Gastroesophageal sphincter (tissue), 4 donors: ENCODE data around the gene RPS14. TPM values are rescaled to one million over a fixed set of nuclear protein-coding genes. Genes with fewer than 3 reads are reported as not detected.

Experiments
- ATAC-seq: fragments of 150-250 bp; one replicate; pipeline ENCODE4 v1.9.1; 2016; ENCODE audit warnings: mild to moderate bottlenecking, moderate library complexity
- H3K27ac ChIP-seq, 4 donors: fragments of 200-600 bp; sonication (generic) in 3 of 4; 1 replicate in 3 of 4; 2 replicates in 1 of 4; pipeline ENCODE4 v1.5.1; 2016 to 2019
- H3K27me3 ChIP-seq: fragments of 200-600 bp; sonication (generic); one replicate; pipeline ENCODE4 v1.5.1; 2019
- H3K36me3 ChIP-seq, 2 donors: fragments of 200-600 bp; sonication (generic); one replicate each; pipeline ENCODE4 v1.5.1; 2019; ENCODE audit warnings: control low read depth in 1 of 2
- H3K4me1 ChIP-seq, 3 donors: fragments of 200-600 bp; sonication (generic); 1 replicate in 2 of 3; 2 replicates in 1 of 3; pipeline ENCODE4 v1.5.1; 2016 to 2019; ENCODE audit warnings: control low read depth in 2 of 3
- H3K4me3 ChIP-seq, 2 donors: fragments of 200-600 bp; sonication (generic); one replicate each; pipeline ENCODE4 v1.5.1; 2019; ENCODE audit warnings: mild to moderate bottlenecking in 1 of 2, moderate library complexity in 1 of 2
- H3K9me3 ChIP-seq, 3 donors: fragments of 200-600 bp; sonication (generic); one replicate each; pipeline ENCODE4 v1.5.1; 2017 to 2019; ENCODE audit warnings: control low read depth in 2 of 3
- EP300 ChIP-seq: sonication (generic); formaldehyde crosslinking; IDR thresholded peaks from one replicate; pipeline ENCODE4 v1.6.1; 2017; ENCODE audit warnings: antibody characterized with exemption, mild to moderate bottlenecking
- POLR2A ChIP-seq, 2 donors: fragments of 450-650 bp; IDR thresholded peaks; one replicate each; pipeline ENCODE4 v1.6.1; 2017; ENCODE audit warnings: antibody characterized with exemption in 2 of 2, mild to moderate bottlenecking in 2 of 2, moderate library complexity in 1 of 2
- POLR2AphosphoS5 ChIP-seq: sonication (generic); formaldehyde crosslinking; IDR thresholded peaks from one replicate; pipeline ENCODE4 v1.6.1; 2017; ENCODE audit warnings: antibody characterized with exemption
- WGBS, 2 donors: methylation state at CpG; one replicate each; pipeline ENCODE4 v1.1.5; 2018; ENCODE audit warnings: low coverage in 1 of 2; 5-methylcytosine and 5-hydroxymethylcytosine counted together
- total RNA-seq, 4 donors: library from RNA; depleted of rRNA; stranded (reverse); fragments of >200 nt; gene quantifications; one replicate each; pipeline ENCODE4 v1.1.0, GENCODE V29; 2016
- TF ChIP-seq, protein P1 (sequence below), 4 experiments: fragments of 200-600 bp in 2 of 4; fragments of 450-650 bp in 2 of 4; sonication (generic) in 1 of 4; IDR thresholded peaks; one replicate each; pipeline ENCODE4 v1.5.1; 2017 to 2019; ENCODE audit warnings: antibody characterized with exemption in 4 of 4, mild to moderate bottlenecking in 2 of 4, moderate library complexity in 2 of 4

The RPS14 gene
- total RNA-seq, 4 donors from 2014 or later, result 1,275 to 3,828 (median 2,502) TPM

DNA sequence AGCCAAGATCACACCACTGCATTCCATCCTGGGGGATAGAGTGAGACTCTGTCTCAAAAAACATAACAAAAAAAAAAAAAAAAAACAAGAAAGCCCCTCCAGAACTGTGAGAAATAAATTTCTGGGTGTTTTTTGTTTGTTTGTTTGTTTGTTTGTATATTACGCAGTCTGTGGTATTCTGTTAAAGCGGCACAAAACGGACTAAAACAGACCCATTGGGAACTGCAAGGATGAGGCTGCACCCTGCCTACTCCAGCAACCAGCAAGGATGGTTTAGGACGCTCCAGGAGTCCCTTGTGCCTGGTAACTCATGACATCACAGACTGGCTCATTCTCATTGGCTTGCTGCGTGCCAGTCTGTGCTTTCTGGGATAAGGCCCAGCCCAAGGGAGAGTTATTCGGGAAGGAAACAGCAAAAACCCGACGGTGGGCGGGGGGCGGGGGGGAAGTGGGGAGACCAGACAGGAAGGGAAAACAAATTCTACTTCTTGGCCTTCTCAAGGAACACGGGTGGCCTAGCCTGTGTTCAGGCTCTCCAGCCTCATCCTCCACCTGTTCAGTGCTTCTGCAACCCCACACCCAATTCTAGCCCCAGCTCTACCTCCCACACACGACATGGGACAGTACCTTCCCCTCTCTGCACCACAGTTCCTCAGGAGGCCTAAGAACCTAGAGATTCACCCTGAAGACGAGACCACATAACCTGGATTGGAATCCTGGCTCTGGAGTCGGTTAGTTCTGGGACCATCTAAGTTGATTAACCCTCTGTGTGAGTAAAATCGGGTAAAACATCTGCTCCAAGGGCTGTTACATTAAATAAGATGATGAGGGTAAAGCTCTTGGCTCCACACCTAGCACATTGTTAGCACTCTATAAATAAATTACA is 39.7 kb downstream of the RPS14 start:
- WGBS, 2 donors, result 12 to 13% methylated on average over 9 to 14 of the region's 15 CpGs
- TF ChIP-seq POLR2AphosphoS5 (no peak), POLR2A (IDR thresholded peaks at IDR 0.05) (peak in 1 of 2 donors; percentile 15)
- TF ChIP-seq, protein P1, sequence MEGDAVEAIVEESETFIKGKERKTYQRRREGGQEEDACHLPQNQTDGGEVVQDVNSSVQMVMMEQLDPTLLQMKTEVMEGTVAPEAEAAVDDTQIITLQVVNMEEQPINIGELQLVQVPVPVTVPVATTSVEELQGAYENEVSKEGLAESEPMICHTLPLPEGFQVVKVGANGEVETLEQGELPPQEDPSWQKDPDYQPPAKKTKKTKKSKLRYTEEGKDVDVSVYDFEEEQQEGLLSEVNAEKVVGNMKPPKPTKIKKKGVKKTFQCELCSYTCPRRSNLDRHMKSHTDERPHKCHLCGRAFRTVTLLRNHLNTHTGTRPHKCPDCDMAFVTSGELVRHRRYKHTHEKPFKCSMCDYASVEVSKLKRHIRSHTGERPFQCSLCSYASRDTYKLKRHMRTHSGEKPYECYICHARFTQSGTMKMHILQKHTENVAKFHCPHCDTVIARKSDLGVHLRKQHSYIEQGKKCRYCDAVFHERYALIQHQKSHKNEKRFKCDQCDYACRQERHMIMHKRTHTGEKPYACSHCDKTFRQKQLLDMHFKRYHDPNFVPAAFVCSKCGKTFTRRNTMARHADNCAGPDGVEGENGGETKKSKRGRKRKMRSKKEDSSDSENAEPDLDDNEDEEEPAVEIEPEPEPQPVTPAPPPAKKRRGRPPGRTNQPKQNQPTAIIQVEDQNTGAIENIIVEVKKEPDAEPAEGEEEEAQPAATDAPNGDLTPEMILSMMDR (IDR thresholded peaks at IDR 0.05), result no peak
- no peaks in the 10 kb centered on the region for H3K9me3 ChIP-seq
- peak overlapping the region in 1 of 2 donors; percentile 52 for H3K4me3 ChIP-seq
- peaks cover 2 to 48% (median 4%) of the 10 kb centered on the region in 3 donors for H3K4me1 ChIP-seq
- H3K36me3 ChIP-seq, result peaks cover 0 to 11% of the 10 kb centered on the region in 2 donors
- peak overlapping the region; percentile 62 to 87 (median 80) for H3K27ac ChIP-seq
- no peaks in the 10 kb centered on the region for H3K27me3 ChIP-seq
- peak; percentile 91 for ATAC-seq

GRCh38 chr5:150408231-150408943 is 41.2 kb downstream of the RPS14 start:
- Histone ChIP-seq H3K27ac (peak overlapping the region in 3 of 4 donors; percentile 38 to 62 (median 48)), H3K36me3 (peaks cover 0 to 26% of the 10 kb centered on the region in 2 donors), H3K4me3 (no peak overlapping the region), H3K9me3 (no peaks in the 10 kb centered on the region), H3K4me1 (peaks cover 2 to 44% (median 4%) of the 10 kb centered on the region in 3 donors), H3K27me3 (no peaks in the 10 kb centered on the region)
- TF ChIP-seq, protein P1 (IDR thresholded peaks at IDR 0.05), result no peak
- TF ChIP-seq POLR2A (IDR thresholded peaks at IDR 0.05) (no peak), POLR2AphosphoS5 (no peak), EP300 (no peak)
- no peak for ATAC-seq
- WGBS, 2 donors, result 87% methylated on average over 5 of the region's 8 CpGs; no CpG with 5 or more reads in 1 of the 2 donors

- Histone ChIP-seq H3K9me3 (no peaks in the 10 kb centered on the region), H3K4me1 (peaks cover 2 to 32% (median 4%) of the 10 kb centered on the region in 3 donors), H3K27ac (peak overlapping the region in 3 of 4 donors; percentile 4 to 60 (median 27)), H3K36me3 (peaks cover 0 to 38% of the 10 kb centered on the region in 2 donors), H3K4me3 (no peak overlapping the region), H3K27me3 (no peaks in the 10 kb centered on the region)
- ATAC-seq, result no peak
- no peak for TF ChIP-seq POLR2A (IDR thresholded peaks at IDR 0.05)
- TF ChIP-seq POLR2AphosphoS5, result no peak
- no peak for TF ChIP-seq EP300
- TF ChIP-seq, protein P1 (IDR thresholded peaks at IDR 0.05), result no peak
- 69% methylated on average over 12 of the region's 13 CpGs; no CpG with 5 or more reads in 1 of the 2 donors for WGBS, 2 donors
Measured at GRCh38 chr5:150407096-150407720, 42.3 kb downstream of the RPS14 start.

GRCh38 chr5:150406723-150407095 is 42.8 kb downstream of the RPS14 start:
- 100% methylated on average over 1 of the region's 10 CpGs; no CpG with 5 or more reads in 1 of the 2 donors for WGBS, 2 donors
- no peak for TF ChIP-seq POLR2AphosphoS5
- H3K9me3 ChIP-seq, result no peaks in the 10 kb centered on the region
- peaks cover 0 to 43% of the 10 kb centered on the region in 2 donors for H3K36me3 ChIP-seq
- peaks cover 2 to 27% (median 4%) of the 10 kb centered on the region in 3 donors for H3K4me1 ChIP-seq
- H3K4me3 ChIP-seq, result no peak overlapping the region
- peak overlapping the region in 2 of 4 donors; percentile 4 to 60 for H3K27ac ChIP-seq
- no peaks in the 10 kb centered on the region for H3K27me3 ChIP-seq
- no peak for ATAC-seq
